ENCODE results near the gene KRTAP10-8. TPM values are rescaled to one million over a fixed set of nuclear protein-coding genes. Genes with fewer than 3 reads are reported as not detected.

Gene KRTAP10-8
- total and polyA plus RNA-seq, 2 donors (not counting 1 experiment from before 2014, with no cell fraction given): not detected

- no peaks in the 10 kb centered on the region for H3K27me3 ChIP-seq (ENCODE audit: control insufficient read depth, insufficient read depth, low read length)
Measured at GRCh38 chr21:44623575-44623974, 11.7 kb downstream of the KRTAP10-8 start.

GRCh38 chr21:44625756-44626155 is 13.9 kb downstream of the KRTAP10-8 start:
- H3K9ac ChIP-seq (ENCODE audit: insufficient read depth, low read length): no peak overlapping the region

More at GRCh38 chr21:44623575-44623974, 11.7 kb downstream of the KRTAP10-8 start:
- DNase-seq (ENCODE audit: low read depth in 2 of 2): no peak
- TF ChIP-seq CTCF (conservative IDR thresholded peaks at IDR 0.05 in 1 of 2, IDR thresholded peaks at IDR 0.05 in 1 of 2; ENCODE audit: low read depth in 1 of 2, low read length in 2 of 2) (no peak), EZH2 (IDR thresholded peaks at IDR 0.05; ENCODE audit: low read length, missing control alignments) (no peak)
- no peaks in the 10 kb centered on the region for H3K9me3 ChIP-seq (ENCODE audit: control insufficient read depth, insufficient read depth, low read depth, low read length)
- no peaks in the 10 kb centered on the region for H3K79me2 ChIP-seq (ENCODE audit: control insufficient read depth, insufficient read depth, low read length)
- no peak overlapping the region for H3K4me2 ChIP-seq (ENCODE audit: extremely low read depth, insufficient read depth, low read length)
- H3K4me1 ChIP-seq (ENCODE audit: control insufficient read depth, extremely low read depth, insufficient read depth, low read length): no peaks in the 10 kb centered on the region
- H2AFZ ChIP-seq (ENCODE audit: low read length): no peak overlapping the region
- no peak overlapping the region for H3K9ac ChIP-seq (ENCODE audit: insufficient read depth, low read length)
- no peak overlapping the region for H3K27ac ChIP-seq (ENCODE audit: insufficient read depth, low read length)
- H3K4me3 ChIP-seq (replicated peaks in 1 of 4; ENCODE audit: control extremely low read depth in 1 of 4, insufficient read depth in 1 of 4, low read depth in 3 of 4, low read length in 4 of 4): no peak overlapping the region
- no peaks in the 10 kb centered on the region for H4K20me1 ChIP-seq (ENCODE audit: control insufficient read depth, extremely low read depth, insufficient read depth, low read length)
- H3K36me3 ChIP-seq (ENCODE audit: control insufficient read depth, insufficient read depth, low read length): no peaks in the 10 kb centered on the region

GRCh38 chr21:44626262-44626661 is 14.4 kb downstream of the KRTAP10-8 start:
- Histone ChIP-seq H3K4me2 (ENCODE audit: extremely low read depth, insufficient read depth, low read length) (no peak overlapping the region), H3K4me1 (ENCODE audit: control insufficient read depth, extremely low read depth, insufficient read depth, low read length) (no peaks in the 10 kb centered on the region), H3K9ac (ENCODE audit: insufficient read depth, low read length) (no peak overlapping the region), H4K20me1 (ENCODE audit: control insufficient read depth, extremely low read depth, insufficient read depth, low read length) (no peaks in the 10 kb centered on the region), H3K4me3 (replicated peaks in 1 of 4; ENCODE audit: control extremely low read depth in 1 of 4, insufficient read depth in 1 of 4, low read depth in 3 of 4, low read length in 4 of 4) (no peak overlapping the region), H2AFZ (ENCODE audit: low read length) (no peak overlapping the region), H3K9me3 (ENCODE audit: control insufficient read depth, insufficient read depth, low read depth, low read length) (no peaks in the 10 kb centered on the region), H3K36me3 (ENCODE audit: control insufficient read depth, insufficient read depth, low read length) (no peaks in the 10 kb centered on the region), H3K27ac (ENCODE audit: insufficient read depth, low read length) (no peak overlapping the region), H3K79me2 (ENCODE audit: control insufficient read depth, insufficient read depth, low read length) (no peaks in the 10 kb centered on the region), H3K27me3 (ENCODE audit: control insufficient read depth, insufficient read depth, low read length) (no peaks in the 10 kb centered on the region)
- TF ChIP-seq CTCF (conservative IDR thresholded peaks at IDR 0.05 in 1 of 2, IDR thresholded peaks at IDR 0.05 in 1 of 2; ENCODE audit: low read depth in 1 of 2, low read length in 2 of 2) (no peak), EZH2 (IDR thresholded peaks at IDR 0.05; ENCODE audit: low read length, missing control alignments) (no peak)
- no peak for DNase-seq (ENCODE audit: low read depth in 2 of 2)

More at GRCh38 chr21:44625756-44626155, 13.9 kb downstream of the KRTAP10-8 start:
- Histone ChIP-seq H3K9me3 (ENCODE audit: control insufficient read depth, insufficient read depth, low read depth, low read length) (no peaks in the 10 kb centered on the region), H3K27me3 (ENCODE audit: control insufficient read depth, insufficient read depth, low read length) (no peaks in the 10 kb centered on the region), H3K79me2 (ENCODE audit: control insufficient read depth, insufficient read depth, low read length) (no peaks in the 10 kb centered on the region), H3K27ac (ENCODE audit: insufficient read depth, low read length) (no peak overlapping the region), H2AFZ (ENCODE audit: low read length) (no peak overlapping the region), H3K36me3 (ENCODE audit: control insufficient read depth, insufficient read depth, low read length) (no peaks in the 10 kb centered on the region), H4K20me1 (ENCODE audit: control insufficient read depth, extremely low read depth, insufficient read depth, low read length) (no peaks in the 10 kb centered on the region), H3K4me2 (ENCODE audit: extremely low read depth, insufficient read depth, low read length) (no peak overlapping the region), H3K4me1 (ENCODE audit: control insufficient read depth, extremely low read depth, insufficient read depth, low read length) (no peaks in the 10 kb centered on the region), H3K4me3 (replicated peaks in 1 of 4; ENCODE audit: control extremely low read depth in 1 of 4, insufficient read depth in 1 of 4, low read depth in 3 of 4, low read length in 4 of 4) (no peak overlapping the region)
- DNase-seq (ENCODE audit: low read depth in 2 of 2): no peak
- TF ChIP-seq CTCF (conservative IDR thresholded peaks at IDR 0.05 in 1 of 2, IDR thresholded peaks at IDR 0.05 in 1 of 2; ENCODE audit: low read depth in 1 of 2, low read length in 2 of 2) (no peak), EZH2 (IDR thresholded peaks at IDR 0.05; ENCODE audit: low read length, missing control alignments) (no peak)
